MM.1S (cell line): Measurements from ENCODE around the gene RIBC1.

Source experiments
- CTCF ChIP-seq: fragments of 300-600 bp; sonication (generic); IDR thresholded peaks from 2 replicates; pipeline ENCODE4 v1.5.1; 2016; ENCODE audit warnings: antibody characterized with exemption, low read length, mixed read lengths
- EZH2 ChIP-seq: fragments of 300-600 bp; sonication (generic); optimal IDR thresholded peaks from 2 replicates; pipeline ENCODE3; 2017; ENCODE audit warnings: low read depth, mild to moderate bottlenecking, antibody characterized with exemption, low read length, mixed read lengths

GRCh38 chrX:53452812-53453211 lies 30.1 kb downstream of the RIBC1 start:
- TF ChIP-seq EZH2 (no peak), CTCF (no peak)
